ENCODE measurements around the gene COL23A1.
"Not testable (repeated sequence)": the region's sequence is repeated elsewhere in the genome, so short reads cannot be mapped to it uniquely, and the experiment has no call there.

COL23A1 gene

GRCh38 chr5:178245389-178245788, 344.8 kb downstream of the COL23A1 start:
- no peak for DNase-seq (ENCODE audit: low read depth, low spot score)

- no peak for DNase-seq (ENCODE audit: low read depth, low spot score)
These were observed 345.6 kb downstream of the COL23A1 start for GRCh38 chr5:178244576-178244975.

GRCh38 chr5:178242416-178242815, 347.8 kb downstream of the COL23A1 start:
- DNase-seq (ENCODE audit: low read depth, low spot score) = no peak

- no peak for DNase-seq (ENCODE audit: low read depth, low spot score)
These were observed 348.4 kb downstream of the COL23A1 start for GRCh38 chr5:178241688-178242231.

GRCh38 chr5:178241231-178241663, 348.9 kb downstream of the COL23A1 start:
- no peak for DNase-seq (ENCODE audit: low read depth, low spot score)

- DNase-seq (ENCODE audit: low read depth, low spot score) = no peak
These were observed 349.4 kb downstream of the COL23A1 start for GRCh38 chr5:178240766-178241165.

GRCh38 chr5:178240341-178240741, 349.9 kb downstream of the COL23A1 start:
- no peak for DNase-seq (ENCODE audit: low read depth, low spot score)

GRCh38 chr5:178239626-178240301, 350.4 kb downstream of the COL23A1 start:
- DNase-seq (ENCODE audit: low read depth, low spot score) = not testable (repeated sequence)

GRCh38 chr5:178238711-178239592, 351.2 kb downstream of the COL23A1 start:
- DNase-seq (ENCODE audit: low read depth, low spot score) = no peak

GRCh38 chr5:178238313-178238635, 351.9 kb downstream of the COL23A1 start:
- DNase-seq (ENCODE audit: low read depth, low spot score) = no peak

- no peak for DNase-seq (ENCODE audit: low read depth, low spot score)
These were observed 352.5 kb downstream of the COL23A1 start for GRCh38 chr5:178237431-178238312.

- DNase-seq (ENCODE audit: low read depth, low spot score) = no peak
These were observed 353.5 kb downstream of the COL23A1 start for GRCh38 chr5:178236679-178237078.

- DNase-seq (ENCODE audit: low read depth, low spot score) = no peak
These were observed 354.1 kb downstream of the COL23A1 start for GRCh38 chr5:178236126-178236525.

- no peak for DNase-seq (ENCODE audit: low read depth, low spot score)
These were observed 354.6 kb downstream of the COL23A1 start for GRCh38 chr5:178235588-178235974.

- no peak for DNase-seq (ENCODE audit: low read depth, low spot score)
These were observed 355.2 kb downstream of the COL23A1 start for GRCh38 chr5:178234750-178235587.

- no peak for DNase-seq (ENCODE audit: low read depth, low spot score)
These were observed 356.0 kb downstream of the COL23A1 start for GRCh38 chr5:178234121-178234749.

- no peak for DNase-seq (ENCODE audit: low read depth, low spot score)
These were observed 357.2 kb downstream of the COL23A1 start for GRCh38 chr5:178232920-178233429.

GRCh38 chr5:178232124-178232919, 357.9 kb downstream of the COL23A1 start, which contains the start of gene PHYKPL:
Gene PHYKPL, minus strand, starts transcription at chr5:178232802. Its CDS starts 252 bp downstream, at chr5:178232550.
- DNase-seq (ENCODE audit: low read depth, low spot score) = no peak

- DNase-seq (ENCODE audit: low read depth, low spot score) = no peak
These were observed 358.6 kb downstream of the COL23A1 start for GRCh38 chr5:178231539-178232123.

All from iPS DF 19.7 (cell line).